Measurements from ENCODE around the gene ASAH2.
"Not testable (repeated sequence)": the region's sequence is repeated elsewhere in the genome, so short reads cannot be mapped to it uniquely, and the experiment has no call there.

Gene ASAH2

DNA sequence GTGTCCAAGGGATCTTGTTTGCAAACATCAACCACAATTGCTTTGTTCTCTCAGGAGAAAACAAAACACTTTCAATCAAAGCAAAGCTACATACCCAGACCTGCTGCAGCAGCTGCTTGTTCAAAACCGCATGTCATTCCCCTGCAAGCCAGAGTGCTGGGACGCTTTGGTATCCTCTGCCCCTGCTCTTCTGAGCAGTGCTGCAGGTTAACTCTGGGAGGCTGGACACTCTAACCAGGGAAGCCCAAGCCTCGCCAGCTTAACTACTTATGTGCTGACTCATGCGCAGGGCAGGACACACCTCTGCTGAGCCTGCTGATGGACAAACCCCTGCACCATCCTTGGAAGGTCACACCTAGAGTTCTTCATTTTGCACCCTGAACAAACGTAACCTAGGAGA, 28.2 kb upstream of the ASAH2 start:
- Histone ChIP-seq H3K36me3 (replicated peaks) (no peaks in the 10 kb centered on the region), H3K4me1 (no peaks in the 10 kb centered on the region), H3K4me3 (no peak overlapping the region), H3K27me3 (ENCODE audit: low read depth) (peaks cover 8% of the 10 kb centered on the region; the same call in 1 of the 2 replicates), H3K9me3 (no peaks in the 10 kb centered on the region)
- no peak for DNase-seq (ENCODE audit: low spot score in 2 of 2)
- in situ Hi-C loops (cut with MboI; ENCODE audit: low sequenced_read_pairs): no loop called here

DNA sequence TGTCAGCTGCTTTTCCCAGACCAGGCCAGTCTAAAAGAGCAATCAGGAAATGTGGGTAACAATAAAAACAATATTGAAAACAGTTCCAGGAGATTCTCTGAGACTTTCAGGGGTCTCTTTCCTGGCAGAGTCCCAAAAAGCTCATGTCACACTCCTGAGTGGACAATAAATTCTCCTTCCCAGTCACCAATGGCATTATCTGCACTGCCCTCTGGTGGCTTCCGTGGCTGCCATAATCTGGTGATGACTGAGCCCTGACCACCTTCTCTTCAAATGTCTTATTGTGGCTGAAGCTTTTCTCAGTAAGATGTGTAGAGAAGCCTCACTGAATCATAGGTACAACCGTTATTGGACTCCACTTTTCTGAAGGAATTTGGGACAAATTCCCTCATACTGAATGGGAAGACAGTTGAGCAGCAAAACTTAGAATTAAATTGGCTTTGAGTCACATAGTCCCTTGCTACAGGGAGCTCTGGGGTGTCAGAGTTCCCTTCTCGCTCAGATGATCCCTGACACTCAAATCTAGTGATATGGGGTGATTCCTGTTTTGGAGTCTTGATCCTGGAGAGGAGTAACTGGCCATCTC, 24.4 kb upstream of the ASAH2 start:
- Histone ChIP-seq H3K9me3 (no peaks in the 10 kb centered on the region), H3K27me3 (ENCODE audit: low read depth) (0 out of 2 replicates have a peak, but pooled peaks cover 2% of the 10 kb centered on the region), H3K36me3 (replicated peaks) (no peaks in the 10 kb centered on the region), H3K4me1 (no peaks in the 10 kb centered on the region), H3K4me3 (no peak overlapping the region)
- peak; percentile 10 to 49 for DNase-seq (ENCODE audit: low spot score in 2 of 2)
- in situ Hi-C loops (cut with MboI; ENCODE audit: low sequenced_read_pairs): no loop called here

GRCh38 chr10:50272531-50272930, 21.2 kb upstream of the ASAH2 start:
- DNase-seq (ENCODE audit: low spot score in 2 of 2): no peak
- H3K4me3 ChIP-seq: no peak overlapping the region
- no peaks in the 10 kb centered on the region for H3K4me1 ChIP-seq
- H3K9me3 ChIP-seq: no peaks in the 10 kb centered on the region
- no peaks in the 10 kb centered on the region for H3K27me3 ChIP-seq (ENCODE audit: low read depth)
- in situ Hi-C loops (cut with MboI; ENCODE audit: low sequenced_read_pairs): no loop called here
- H3K36me3 ChIP-seq (replicated peaks): no peaks in the 10 kb centered on the region

DNA sequence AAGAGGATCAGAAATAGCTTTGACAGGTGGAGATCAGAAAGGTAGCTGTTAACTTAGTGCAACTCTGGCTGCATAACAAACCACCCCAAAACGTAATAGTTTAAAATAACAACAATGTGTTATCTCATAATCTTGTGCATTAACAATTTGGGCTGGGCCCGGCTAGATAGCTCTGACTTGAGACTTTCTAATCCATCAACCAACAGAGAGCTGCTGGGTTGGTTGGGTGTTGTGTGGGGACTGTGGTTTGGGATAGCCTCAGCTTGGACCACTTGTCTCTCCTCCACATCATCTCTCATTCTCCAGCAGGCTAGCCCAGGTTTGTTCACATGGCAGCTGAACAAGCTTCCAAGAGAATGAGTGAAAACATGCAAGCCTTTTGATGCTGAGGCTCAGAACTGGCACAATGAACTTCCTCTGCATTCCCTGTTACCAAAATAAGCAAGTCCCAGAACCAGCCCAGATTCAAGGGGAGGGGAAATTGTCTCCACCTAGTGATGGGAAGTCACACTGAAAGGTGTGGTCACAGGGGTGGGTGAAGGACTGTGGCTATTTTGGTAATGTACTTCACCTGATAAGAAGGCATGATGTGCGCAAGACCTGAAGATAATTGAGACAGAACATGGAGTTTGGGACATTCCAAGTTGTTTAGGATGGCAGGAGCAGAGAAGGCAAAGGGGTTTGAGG, 20.4 kb upstream of the ASAH2 start:
- in situ Hi-C loops (cut with MboI; ENCODE audit: low sequenced_read_pairs): no loop called here
- no peaks in the 10 kb centered on the region for H3K36me3 ChIP-seq (replicated peaks)
- no peaks in the 10 kb centered on the region for H3K27me3 ChIP-seq (ENCODE audit: low read depth)
- no peaks in the 10 kb centered on the region for H3K4me1 ChIP-seq
- H3K9me3 ChIP-seq: no peaks in the 10 kb centered on the region
- no peak for DNase-seq (ENCODE audit: low spot score in 2 of 2)
- no peak overlapping the region for H3K4me3 ChIP-seq

- H3K36me3 ChIP-seq (replicated peaks); DNase-seq (ENCODE audit: low spot score in 2 of 2); H3K27me3 ChIP-seq (ENCODE audit: low read depth); H3K9me3 ChIP-seq; H3K4me1 ChIP-seq; H3K4me3 ChIP-seq; in situ Hi-C loops (cut with MboI; ENCODE audit: low sequenced_read_pairs): not testable (repeated sequence)
Observed at GRCh38 chr10:50267877-50268276, 16.6 kb upstream of the ASAH2 start.

- in situ Hi-C loops (cut with MboI; ENCODE audit: low sequenced_read_pairs); H3K4me3 ChIP-seq; H3K27me3 ChIP-seq (ENCODE audit: low read depth); H3K9me3 ChIP-seq; H3K36me3 ChIP-seq (replicated peaks): not testable (repeated sequence)
- H3K4me1 ChIP-seq: peaks cover 18% of the 10 kb centered on the region
- DNase-seq (ENCODE audit: low spot score in 2 of 2): peak in 1 of 2 experiments; percentile 32
Observed at GRCh38 chr10:50262625-50263024, 11.3 kb upstream of the ASAH2 start.

DNA sequence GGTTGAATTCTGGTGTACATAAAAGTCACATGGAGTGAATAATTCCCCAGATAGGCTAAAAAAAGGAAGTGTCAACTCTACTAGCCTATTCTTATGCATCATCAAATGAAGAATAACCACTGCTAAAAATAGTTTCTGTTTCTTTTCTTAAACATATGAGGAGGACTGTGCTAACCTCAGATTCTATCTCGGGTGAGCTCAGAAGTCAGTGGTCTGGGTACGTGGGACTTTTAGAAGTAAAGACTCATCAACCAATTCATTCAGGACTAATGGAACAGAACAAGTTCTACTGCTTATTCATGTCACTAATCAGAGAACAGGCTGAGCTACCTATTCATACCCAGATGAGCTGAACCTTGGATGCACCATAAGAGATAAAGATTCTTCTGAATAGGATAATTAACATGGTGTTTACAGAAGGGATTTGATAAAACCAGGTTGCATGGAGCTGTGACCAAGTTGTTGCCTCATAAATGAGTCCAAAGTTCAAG, 9.5 kb upstream of the ASAH2 start:
- DNase-seq (ENCODE audit: low spot score in 2 of 2): peak in 1 of 2 experiments; percentile 3
- H3K9me3 ChIP-seq: no peaks in the 10 kb centered on the region
- H3K4me3 ChIP-seq: no peak overlapping the region
- H3K4me1 ChIP-seq: peaks cover 18% of the 10 kb centered on the region
- no peaks in the 10 kb centered on the region for H3K36me3 ChIP-seq (replicated peaks)
- in situ Hi-C loops (cut with MboI; ENCODE audit: low sequenced_read_pairs): no loop called here
- no peaks in the 10 kb centered on the region; the same call in 1 of the 2 replicates for H3K27me3 ChIP-seq (ENCODE audit: low read depth)

- Histone ChIP-seq H3K4me3 (no peak overlapping the region), H3K9me3 (no peaks in the 10 kb centered on the region), H3K27me3 (ENCODE audit: low read depth) (peaks cover 6% of the 10 kb centered on the region), H3K4me1 (peaks cover 6% of the 10 kb centered on the region), H3K36me3 (replicated peaks) (no peaks in the 10 kb centered on the region)
- no peak for DNase-seq (ENCODE audit: low spot score in 2 of 2)
- in situ Hi-C loops (cut with MboI; ENCODE audit: low sequenced_read_pairs): no loop called here
Observed at GRCh38 chr10:50254479-50254878, 3.2 kb upstream of the ASAH2 start.

- no peaks in the 10 kb centered on the region for H3K36me3 ChIP-seq (replicated peaks)
- H3K9me3 ChIP-seq: no peaks in the 10 kb centered on the region
- in situ Hi-C loops (cut with MboI; ENCODE audit: low sequenced_read_pairs): no loop called here
- H3K4me1 ChIP-seq: peaks cover 6% of the 10 kb centered on the region
- no peak overlapping the region for H3K4me3 ChIP-seq
- no peak for DNase-seq (ENCODE audit: low spot score in 2 of 2)
- peaks cover 8% of the 10 kb centered on the region for H3K27me3 ChIP-seq (ENCODE audit: low read depth)
Observed at GRCh38 chr10:50250096-50250854, 1.0 kb downstream of the ASAH2 start.

DNA sequence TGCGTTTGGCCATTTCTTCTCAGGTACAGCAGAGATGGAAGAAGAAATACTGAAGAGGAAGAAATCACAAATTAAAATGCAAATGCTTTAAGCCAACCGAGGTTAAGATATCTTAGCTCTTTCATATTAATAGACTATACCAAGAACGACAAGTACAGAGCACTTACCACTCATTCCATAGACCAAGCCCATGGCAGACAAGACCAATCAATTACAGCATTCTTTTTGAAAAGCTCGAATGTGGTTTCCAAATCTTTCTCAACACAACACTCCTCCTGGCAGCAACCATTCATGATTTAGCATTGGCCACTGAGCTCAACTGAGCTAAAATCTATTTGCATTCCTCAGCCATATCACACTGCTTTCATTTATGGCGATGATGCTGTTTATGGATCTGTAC, 2.7 kb downstream of the ASAH2 start:
- no peak for DNase-seq (ENCODE audit: low spot score in 2 of 2)
- Histone ChIP-seq H3K9me3 (no peaks in the 10 kb centered on the region), H3K4me3 (no peak overlapping the region), H3K36me3 (replicated peaks) (no peaks in the 10 kb centered on the region), H3K27me3 (ENCODE audit: low read depth) (peaks cover 6% of the 10 kb centered on the region), H3K4me1 (peaks cover 6% of the 10 kb centered on the region)
- in situ Hi-C loops (cut with MboI; ENCODE audit: low sequenced_read_pairs): no loop called here

- Histone ChIP-seq H3K27me3 (ENCODE audit: low read depth) (peaks cover 6% of the 10 kb centered on the region), H3K4me3 (no peak overlapping the region), H3K9me3 (no peaks in the 10 kb centered on the region), H3K4me1 (peaks cover 6% of the 10 kb centered on the region), H3K36me3 (replicated peaks) (no peaks in the 10 kb centered on the region)
- in situ Hi-C loops (cut with MboI; ENCODE audit: low sequenced_read_pairs): no loop called here
- DNase-seq (ENCODE audit: low spot score in 2 of 2): no peak
Observed at GRCh38 chr10:50248062-50248461, 3.3 kb downstream of the ASAH2 start.

DNA sequence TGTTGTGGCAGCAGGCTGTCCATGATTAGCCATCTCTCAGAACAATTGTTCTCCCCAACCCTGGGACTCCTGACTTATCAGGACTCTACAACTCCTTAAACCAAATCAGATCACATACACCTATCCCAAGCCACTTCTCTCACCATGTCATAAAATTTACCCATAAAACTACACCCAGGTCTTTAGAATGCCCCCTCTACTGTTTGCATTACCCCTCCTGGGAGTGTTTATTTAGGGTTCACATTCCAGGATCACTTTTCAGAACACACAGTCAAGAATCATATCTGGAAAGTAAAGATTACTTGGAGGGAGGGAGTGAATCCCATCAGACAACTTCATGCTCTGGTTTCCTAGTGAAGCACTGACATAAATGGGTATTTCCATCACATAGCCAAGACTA, 7.1 kb downstream of the ASAH2 start:
- Histone ChIP-seq H3K9me3 (no peaks in the 10 kb centered on the region), H3K4me3 (no peak overlapping the region), H3K36me3 (replicated peaks) (no peaks in the 10 kb centered on the region), H3K27me3 (ENCODE audit: low read depth) (no peaks in the 10 kb centered on the region; the same call in 1 of the 2 replicates), H3K4me1 (no peaks in the 10 kb centered on the region)
- in situ Hi-C loops (cut with MboI; ENCODE audit: low sequenced_read_pairs): no loop called here
- no peak for DNase-seq (ENCODE audit: low spot score in 2 of 2)

DNA sequence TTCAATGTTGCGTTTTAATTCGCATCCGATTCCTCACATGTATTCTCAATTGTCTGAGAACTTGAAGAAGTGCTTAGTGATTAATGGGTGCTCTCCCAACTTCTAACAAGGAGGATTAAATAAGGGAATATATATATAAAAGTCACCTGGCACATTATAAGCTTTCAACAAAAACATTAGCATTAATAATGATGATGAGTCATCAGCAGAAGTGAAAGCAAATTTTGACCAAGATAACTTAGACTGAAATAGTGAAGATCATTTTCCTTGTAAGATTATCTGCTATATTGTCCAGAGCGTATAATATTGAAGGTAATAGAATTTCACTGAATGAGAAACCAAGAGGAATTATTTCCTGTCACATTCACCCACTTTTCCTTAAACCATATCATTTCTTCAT, 8.5 kb downstream of the ASAH2 start:
- Histone ChIP-seq H3K9me3 (no peaks in the 10 kb centered on the region), H3K36me3 (replicated peaks) (no peaks in the 10 kb centered on the region), H3K4me1 (no peaks in the 10 kb centered on the region), H3K4me3 (no peak overlapping the region), H3K27me3 (ENCODE audit: low read depth) (no peaks in the 10 kb centered on the region)
- in situ Hi-C loops (cut with MboI; ENCODE audit: low sequenced_read_pairs): no loop called here
- no peak for DNase-seq (ENCODE audit: low spot score in 2 of 2)

DNA sequence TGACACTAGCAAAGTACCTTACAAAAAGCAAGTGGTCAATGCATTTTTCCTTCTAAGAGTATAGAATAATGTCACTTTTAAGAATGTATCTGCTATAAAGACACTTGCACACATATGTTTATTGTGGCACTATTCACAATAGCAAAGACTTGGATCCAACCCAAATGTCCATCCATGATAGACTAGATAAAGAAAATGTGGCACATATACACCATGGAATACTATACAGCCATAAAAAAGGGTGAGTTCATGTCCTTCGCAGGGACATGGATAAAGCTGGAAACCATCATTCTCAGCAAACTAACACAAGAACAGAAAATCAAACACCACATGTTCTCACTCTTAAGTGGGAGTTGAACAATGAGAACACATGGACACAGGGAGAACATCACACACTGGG, 9.8 kb downstream of the ASAH2 start:
- H3K4me1 ChIP-seq; H3K9me3 ChIP-seq; H3K4me3 ChIP-seq; H3K36me3 ChIP-seq (replicated peaks); DNase-seq (ENCODE audit: low spot score in 2 of 2); in situ Hi-C loops (cut with MboI; ENCODE audit: low sequenced_read_pairs); H3K27me3 ChIP-seq (ENCODE audit: low read depth): not testable (repeated sequence)

Data from HAP-1 (cell line).